ENCODE data around the gene DUSP1. TPM values are rescaled to one million over a fixed set of nuclear protein-coding genes. Genes with fewer than 3 reads are reported as not detected.

Gene DUSP1
- total RNA-seq, 3 donors from 2014 or later = 90.9 to 233 (median 137) TPM

DNA sequence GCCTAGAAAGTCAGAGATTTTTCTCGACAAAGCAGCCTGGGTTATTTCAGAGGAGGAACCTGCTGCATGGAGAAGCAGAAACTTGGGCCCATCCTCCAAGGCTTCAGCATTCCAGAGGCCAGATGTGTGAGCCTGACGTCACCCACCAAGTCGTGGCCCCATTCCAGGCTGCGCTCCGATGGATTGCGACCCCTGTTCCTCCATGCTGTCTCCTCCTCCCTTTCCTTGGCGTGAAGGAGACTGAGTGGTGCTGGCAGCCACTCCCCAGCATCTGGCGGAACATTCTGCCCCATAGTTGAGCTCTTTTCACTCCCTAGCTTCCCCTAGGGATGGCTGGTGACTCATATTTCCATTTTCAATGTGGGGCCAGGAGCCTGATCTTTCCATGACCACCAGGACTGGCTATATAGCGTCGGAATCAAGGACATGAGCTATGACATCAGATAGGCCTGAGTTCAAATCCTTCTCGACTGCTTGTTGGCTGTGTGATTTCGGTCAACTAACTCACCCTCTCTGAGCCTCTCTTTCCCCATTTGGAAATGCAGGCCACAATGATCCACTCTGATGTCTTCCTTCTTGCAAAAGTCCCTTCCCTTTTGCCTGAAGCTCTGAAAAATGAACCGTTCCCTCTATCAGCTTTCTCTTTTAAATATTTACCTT lies 24.5 kb upstream of the DUSP1 start:
- DNase-seq (peak; percentile 66 to 86 (median 75)), ATAC-seq (peak; percentile 54)
- no peaks in the 10 kb centered on the region for H3K4me1 ChIP-seq (ENCODE audit: low read depth)
- intact Hi-C loops (cut with DNase I, micrococcal nuclease) = no loop called here
- H3K36me3 ChIP-seq (ENCODE audit: low read depth) = no peaks in the 10 kb centered on the region
- no peak overlapping the region for H3K4me3 ChIP-seq
- TF ChIP-seq, protein P1, sequence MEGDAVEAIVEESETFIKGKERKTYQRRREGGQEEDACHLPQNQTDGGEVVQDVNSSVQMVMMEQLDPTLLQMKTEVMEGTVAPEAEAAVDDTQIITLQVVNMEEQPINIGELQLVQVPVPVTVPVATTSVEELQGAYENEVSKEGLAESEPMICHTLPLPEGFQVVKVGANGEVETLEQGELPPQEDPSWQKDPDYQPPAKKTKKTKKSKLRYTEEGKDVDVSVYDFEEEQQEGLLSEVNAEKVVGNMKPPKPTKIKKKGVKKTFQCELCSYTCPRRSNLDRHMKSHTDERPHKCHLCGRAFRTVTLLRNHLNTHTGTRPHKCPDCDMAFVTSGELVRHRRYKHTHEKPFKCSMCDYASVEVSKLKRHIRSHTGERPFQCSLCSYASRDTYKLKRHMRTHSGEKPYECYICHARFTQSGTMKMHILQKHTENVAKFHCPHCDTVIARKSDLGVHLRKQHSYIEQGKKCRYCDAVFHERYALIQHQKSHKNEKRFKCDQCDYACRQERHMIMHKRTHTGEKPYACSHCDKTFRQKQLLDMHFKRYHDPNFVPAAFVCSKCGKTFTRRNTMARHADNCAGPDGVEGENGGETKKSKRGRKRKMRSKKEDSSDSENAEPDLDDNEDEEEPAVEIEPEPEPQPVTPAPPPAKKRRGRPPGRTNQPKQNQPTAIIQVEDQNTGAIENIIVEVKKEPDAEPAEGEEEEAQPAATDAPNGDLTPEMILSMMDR (IDR thresholded peaks at IDR 0.05) = no peak
- H3K9me3 ChIP-seq = no peaks in the 10 kb centered on the region

DNA sequence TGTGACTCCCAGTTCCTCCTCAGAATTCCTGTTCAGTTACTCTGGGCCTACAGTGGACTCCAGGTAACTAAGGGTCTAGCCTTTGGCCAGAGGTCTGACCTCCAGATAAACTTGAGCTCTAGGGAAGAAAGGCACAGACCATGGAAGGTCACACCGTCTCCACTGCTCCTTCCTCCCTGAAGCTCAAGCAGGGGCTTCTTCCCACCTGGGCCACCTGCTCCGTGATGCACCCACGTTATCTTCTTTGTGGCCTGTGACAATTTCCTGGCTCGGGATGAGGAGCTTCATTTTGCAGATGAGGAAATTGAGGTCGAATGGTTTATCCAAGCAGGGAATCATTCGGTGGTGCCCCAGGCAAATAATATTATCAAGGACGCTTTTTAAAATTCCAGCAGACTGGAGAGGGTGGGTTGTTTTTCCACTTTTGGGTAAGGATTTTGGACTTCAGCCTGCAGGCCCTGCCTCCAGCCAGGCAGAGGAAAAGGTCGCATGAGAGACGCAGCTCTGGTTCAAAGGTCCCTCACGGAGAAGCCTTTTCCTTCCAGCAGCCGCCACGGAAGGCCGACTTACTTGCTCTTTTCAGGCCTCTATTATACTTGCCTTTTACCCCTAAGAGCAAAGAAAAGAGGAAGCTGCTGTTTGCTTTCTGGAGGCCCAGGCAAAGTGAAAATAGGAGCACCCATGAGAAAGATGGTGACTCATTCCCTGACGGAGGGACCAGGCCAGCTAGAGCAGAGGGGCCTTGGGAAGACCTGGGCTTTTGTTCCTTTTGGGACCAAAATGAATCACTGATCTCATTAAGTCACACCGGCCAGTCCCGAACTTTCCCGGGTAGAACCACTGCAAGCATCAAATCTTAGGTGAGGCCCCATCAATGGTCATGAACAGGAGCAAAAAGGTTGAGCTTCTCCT lies 22.8 kb upstream of the DUSP1 start:
- Histone ChIP-seq H3K9me3 (no peaks in the 10 kb centered on the region), H3K36me3 (ENCODE audit: low read depth) (no peaks in the 10 kb centered on the region), H3K4me3 (no peak overlapping the region), H3K4me1 (ENCODE audit: low read depth) (peaks cover 12% of the 10 kb centered on the region)
- intact Hi-C loops (cut with DNase I, micrococcal nuclease) = no loop called here
- no peak for ATAC-seq
- TF ChIP-seq, protein P1 (IDR thresholded peaks at IDR 0.05) = no peak
- DNase-seq = no peak

DNA sequence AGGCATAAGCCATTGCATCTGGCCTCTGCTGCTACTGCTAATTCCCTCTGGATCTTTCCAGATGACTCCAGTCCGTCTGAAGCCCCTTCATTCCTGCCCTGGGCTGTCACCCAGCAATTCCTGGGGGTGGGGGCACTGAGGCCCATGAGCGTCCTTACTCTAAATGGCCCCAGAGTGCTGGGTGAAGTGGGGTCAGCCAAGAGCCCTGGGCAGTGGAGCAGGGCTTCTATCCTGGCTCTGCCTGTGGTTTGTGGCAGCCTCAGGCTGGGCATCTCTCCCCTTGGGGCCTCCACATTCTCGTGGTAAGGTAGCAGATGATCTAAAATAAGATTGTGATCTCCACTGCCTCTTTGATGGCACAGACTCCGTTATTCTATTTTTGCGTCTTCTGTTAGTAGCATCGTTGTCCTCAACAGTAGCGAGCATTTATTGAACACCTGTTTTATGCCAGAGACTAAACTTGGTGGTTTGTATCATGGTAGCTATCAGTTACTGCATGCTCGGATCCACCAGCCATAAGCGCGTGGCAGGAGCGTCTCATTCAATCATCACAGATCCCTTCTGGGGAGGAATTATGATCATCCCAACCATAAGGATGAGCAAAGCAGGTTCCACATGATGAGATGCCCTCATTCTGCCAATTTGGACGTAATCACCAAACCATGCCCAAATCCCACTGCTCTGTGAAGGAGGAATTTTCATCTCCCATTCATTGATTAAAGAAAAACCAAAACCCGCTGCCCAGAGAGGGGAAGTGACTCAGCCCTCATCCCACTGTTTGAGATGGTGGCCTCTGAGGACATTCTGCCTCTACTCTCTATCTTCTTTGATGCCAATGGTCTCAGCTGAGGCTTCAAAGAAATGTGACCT lies 21.9 kb upstream of the DUSP1 start:
- Histone ChIP-seq H3K4me1 (ENCODE audit: low read depth) (peaks cover 20% of the 10 kb centered on the region), H3K4me3 (no peak overlapping the region), H3K9me3 (no peaks in the 10 kb centered on the region), H3K36me3 (ENCODE audit: low read depth) (no peaks in the 10 kb centered on the region)
- no peak for ATAC-seq
- intact Hi-C loops (cut with DNase I, micrococcal nuclease) = no loop called here
- no peak for DNase-seq
- TF ChIP-seq, protein P1 (IDR thresholded peaks at IDR 0.05) = no peak

DNA sequence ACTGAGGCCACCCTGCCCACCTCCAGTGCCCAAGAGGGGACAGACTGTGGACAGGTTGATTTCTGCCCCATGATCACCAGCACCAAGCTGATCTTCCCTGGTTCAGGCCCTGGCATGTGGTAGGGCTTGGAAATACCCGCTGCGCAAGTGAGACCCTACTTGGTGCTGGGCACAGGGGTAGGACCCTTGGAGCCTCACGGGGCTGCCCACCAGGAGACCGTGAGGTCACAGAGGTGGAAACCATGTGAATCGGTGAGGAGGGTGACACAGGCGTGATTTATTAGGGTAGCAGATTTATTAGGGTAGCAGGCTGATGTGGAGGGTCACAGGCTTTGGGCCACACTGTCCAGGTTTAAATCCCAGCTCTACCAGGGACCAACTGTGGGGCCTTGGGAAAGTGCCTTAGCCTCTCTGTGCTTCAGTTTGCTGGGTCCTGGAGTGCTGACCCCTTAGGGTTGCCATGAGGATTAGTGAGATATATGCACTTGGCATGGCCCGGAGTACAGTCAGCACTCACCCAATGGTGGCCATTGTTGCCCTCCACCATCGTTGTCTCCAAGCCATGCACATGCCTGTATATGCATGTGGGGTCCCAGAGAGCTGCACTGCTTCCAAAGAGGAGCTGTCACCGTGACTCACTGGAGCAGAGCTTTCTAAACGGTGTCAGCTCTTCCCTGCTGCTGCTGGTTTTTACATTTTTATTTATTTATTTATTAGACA lies 20.9 kb upstream of the DUSP1 start:
- no peak overlapping the region for H3K4me3 ChIP-seq
- TF ChIP-seq, protein P1 (IDR thresholded peaks at IDR 0.05) = no peak
- no peak for DNase-seq
- ATAC-seq = no peak
- no peaks in the 10 kb centered on the region for H3K36me3 ChIP-seq (ENCODE audit: low read depth)
- no peaks in the 10 kb centered on the region for H3K9me3 ChIP-seq
- intact Hi-C loops (cut with DNase I, micrococcal nuclease) = no loop called here
- peaks cover 20% of the 10 kb centered on the region for H3K4me1 ChIP-seq (ENCODE audit: low read depth)

DNA sequence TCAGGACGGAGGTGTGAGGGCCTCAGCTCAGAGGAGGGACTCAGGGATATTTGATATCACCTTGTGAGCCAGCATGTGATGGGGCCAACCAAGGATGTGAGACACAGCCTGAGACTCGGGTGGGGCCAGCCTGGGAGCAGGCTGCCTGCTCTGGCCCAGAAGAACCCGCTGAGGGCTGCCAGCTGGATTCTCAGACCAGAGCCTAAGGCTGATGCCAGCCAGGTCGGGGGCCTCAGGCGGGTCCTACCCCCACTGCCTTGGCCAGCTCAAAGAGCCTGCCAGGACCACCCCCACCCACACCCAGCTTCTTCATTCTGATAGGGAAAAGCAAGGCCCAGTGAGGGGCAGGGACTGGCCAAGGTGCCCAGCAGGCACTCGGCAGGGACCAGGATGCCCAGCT lies 20.3 kb upstream of the DUSP1 start:
- Histone ChIP-seq H3K9me3 (no peaks in the 10 kb centered on the region), H3K4me1 (ENCODE audit: low read depth) (peaks cover 20% of the 10 kb centered on the region), H3K36me3 (ENCODE audit: low read depth) (no peaks in the 10 kb centered on the region), H3K4me3 (no peak overlapping the region)
- TF ChIP-seq, protein P1 (IDR thresholded peaks at IDR 0.05) = no peak
- DNase-seq (no peak), ATAC-seq (no peak)
- intact Hi-C loops (cut with DNase I, micrococcal nuclease) = no loop called here

All from mucosa of descending colon (tissue), 3 donors.